ENCODE measurements around the gene GCLC.

GCLC gene

GRCh38 chr6:53529324-53530036, 15.4 kb downstream of the GCLC start:
- H3K36me3 ChIP-seq (ENCODE audit: control insufficient read depth in 2 of 2, insufficient read depth in 1 of 2, low read length in 2 of 2): no peaks in the 10 kb centered on the region
- POLR2A ChIA-PET: no interaction called here
- peaks cover 48% of the 10 kb centered on the region for H3K4me1 ChIP-seq (ENCODE audit: control insufficient read depth, insufficient read depth, low read length)
- H3K4me3 ChIP-seq (ENCODE audit: low read depth, low read length): no peak overlapping the region
- TF ChIP-seq, protein P1, sequence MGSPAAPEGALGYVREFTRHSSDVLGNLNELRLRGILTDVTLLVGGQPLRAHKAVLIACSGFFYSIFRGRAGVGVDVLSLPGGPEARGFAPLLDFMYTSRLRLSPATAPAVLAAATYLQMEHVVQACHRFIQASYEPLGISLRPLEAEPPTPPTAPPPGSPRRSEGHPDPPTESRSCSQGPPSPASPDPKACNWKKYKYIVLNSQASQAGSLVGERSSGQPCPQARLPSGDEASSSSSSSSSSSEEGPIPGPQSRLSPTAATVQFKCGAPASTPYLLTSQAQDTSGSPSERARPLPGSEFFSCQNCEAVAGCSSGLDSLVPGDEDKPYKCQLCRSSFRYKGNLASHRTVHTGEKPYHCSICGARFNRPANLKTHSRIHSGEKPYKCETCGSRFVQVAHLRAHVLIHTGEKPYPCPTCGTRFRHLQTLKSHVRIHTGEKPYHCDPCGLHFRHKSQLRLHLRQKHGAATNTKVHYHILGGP (tag by site-specific recombination; IDR thresholded peaks at IDR 0.05): no peak
- TF ChIP-seq MZF1 (tag by site-specific recombination; IDR thresholded peaks at IDR 0.05; ENCODE audit: borderline replicate concordance) (peak; percentile 56; the same call in 1 of the 2 replicates), ZNF518A (tag by site-specific recombination; conservative IDR thresholded peaks at IDR 0.05; ENCODE audit: low read depth) (no peak), KLF9 (tag by site-specific recombination; IDR thresholded peaks at IDR 0.05; ENCODE audit: low read depth) (no peak), ZNF292 (tag by site-specific recombination; IDR thresholded peaks at IDR 0.05; ENCODE audit: borderline replicate concordance, low read depth) (no peak), ZNF704 (tag by site-specific recombination; IDR thresholded peaks at IDR 0.05) (no peak), ZNF404 (tag by site-specific recombination; IDR thresholded peaks at IDR 0.05) (no peak), ZNF239 (tag by site-specific recombination; IDR thresholded peaks at IDR 0.05) (no peak)
- TF ChIP-seq, protein P2, sequence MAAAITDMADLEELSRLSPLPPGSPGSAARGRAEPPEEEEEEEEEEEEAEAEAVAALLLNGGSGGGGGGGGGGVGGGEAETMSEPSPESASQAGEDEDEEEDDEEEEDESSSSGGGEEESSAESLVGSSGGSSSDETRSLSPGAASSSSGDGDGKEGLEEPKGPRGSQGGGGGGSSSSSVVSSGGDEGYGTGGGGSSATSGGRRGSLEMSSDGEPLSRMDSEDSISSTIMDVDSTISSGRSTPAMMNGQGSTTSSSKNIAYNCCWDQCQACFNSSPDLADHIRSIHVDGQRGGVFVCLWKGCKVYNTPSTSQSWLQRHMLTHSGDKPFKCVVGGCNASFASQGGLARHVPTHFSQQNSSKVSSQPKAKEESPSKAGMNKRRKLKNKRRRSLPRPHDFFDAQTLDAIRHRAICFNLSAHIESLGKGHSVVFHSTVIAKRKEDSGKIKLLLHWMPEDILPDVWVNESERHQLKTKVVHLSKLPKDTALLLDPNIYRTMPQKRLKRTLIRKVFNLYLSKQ (tag by site-specific recombination; IDR thresholded peaks at IDR 0.05; ENCODE audit: borderline replicate concordance): no peak
- no peaks in the 10 kb centered on the region for H3K9me3 ChIP-seq (ENCODE audit: control insufficient read depth, insufficient read depth, low read depth, low read length)
- CTCF ChIA-PET: interaction anchor here (1.0 to 3.1 kb wide), 5 partner anchors 13 to 189 kb away, joined by 3 to 19 read pairs (median 7); no protein-coding TSS in a partner anchor
- H3K27ac ChIP-seq (ENCODE audit: extremely low read depth, low read depth, low read length): no peak overlapping the region

GRCh38 chr6:53528107-53528506, 16.8 kb downstream of the GCLC start:
- Histone ChIP-seq H3K27ac (ENCODE audit: extremely low read depth, low read depth, low read length) (no peak overlapping the region), H3K4me3 (ENCODE audit: low read depth, low read length) (no peak overlapping the region), H3K36me3 (ENCODE audit: control insufficient read depth in 2 of 2, insufficient read depth in 1 of 2, low read length in 2 of 2) (no peaks in the 10 kb centered on the region), H3K9me3 (ENCODE audit: control insufficient read depth, insufficient read depth, low read depth, low read length) (no peaks in the 10 kb centered on the region), H3K4me1 (ENCODE audit: control insufficient read depth, insufficient read depth, low read length) (peaks cover 53% of the 10 kb centered on the region)
- TF ChIP-seq ZNF366 (tag by site-specific recombination; conservative IDR thresholded peaks at IDR 0.05) (no peak), REPIN1 (tag by site-specific recombination; IDR thresholded peaks at IDR 0.05; ENCODE audit: low read depth) (no peak), ZNF529 (tag by site-specific recombination; IDR thresholded peaks at IDR 0.05; ENCODE audit: insufficient replicate concordance) (no peak), ZNF350 (tag by site-specific recombination; IDR thresholded peaks at IDR 0.05) (no peak)
- TF ChIP-seq, protein P3, sequence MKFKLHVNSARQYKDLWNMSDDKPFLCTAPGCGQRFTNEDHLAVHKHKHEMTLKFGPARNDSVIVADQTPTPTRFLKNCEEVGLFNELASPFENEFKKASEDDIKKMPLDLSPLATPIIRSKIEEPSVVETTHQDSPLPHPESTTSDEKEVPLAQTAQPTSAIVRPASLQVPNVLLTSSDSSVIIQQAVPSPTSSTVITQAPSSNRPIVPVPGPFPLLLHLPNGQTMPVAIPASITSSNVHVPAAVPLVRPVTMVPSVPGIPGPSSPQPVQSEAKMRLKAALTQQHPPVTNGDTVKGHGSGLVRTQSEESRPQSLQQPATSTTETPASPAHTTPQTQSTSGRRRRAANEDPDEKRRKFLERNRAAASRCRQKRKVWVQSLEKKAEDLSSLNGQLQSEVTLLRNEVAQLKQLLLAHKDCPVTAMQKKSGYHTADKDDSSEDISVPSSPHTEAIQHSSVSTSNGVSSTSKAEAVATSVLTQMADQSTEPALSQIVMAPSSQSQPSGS (tag by site-specific recombination; IDR thresholded peaks at IDR 0.05; ENCODE audit: low read depth): peak; percentile 71
- ChIA-PET POLR2A (no interaction called here), CTCF (interaction anchor here (1.0 to 3.6 kb wide), 2 partner anchors 16 to 207 kb away, joined by 4 to 13 read pairs; partner anchors contain the start of gene GCLC)
